Neural progenitor cell (in vitro differentiated cells): ENCODE data around the gene TRAK1.

Experiments used
- EZH2phosphoT487 ChIP-seq: fragments of 200-600 bp; sonication (generic); IDR thresholded peaks from 2 replicates; pipeline ENCODE4 v1.6.1; 2017; ENCODE audit warnings: antibody characterized with exemption
- TF ChIP-seq, protein P1 (sequence below): fragments of 200-600 bp; sonication (generic); IDR thresholded peaks from 2 replicates; pipeline ENCODE4 v1.5.1; 2017; ENCODE audit warnings: antibody characterized with exemption, mild to moderate bottlenecking

DNA sequence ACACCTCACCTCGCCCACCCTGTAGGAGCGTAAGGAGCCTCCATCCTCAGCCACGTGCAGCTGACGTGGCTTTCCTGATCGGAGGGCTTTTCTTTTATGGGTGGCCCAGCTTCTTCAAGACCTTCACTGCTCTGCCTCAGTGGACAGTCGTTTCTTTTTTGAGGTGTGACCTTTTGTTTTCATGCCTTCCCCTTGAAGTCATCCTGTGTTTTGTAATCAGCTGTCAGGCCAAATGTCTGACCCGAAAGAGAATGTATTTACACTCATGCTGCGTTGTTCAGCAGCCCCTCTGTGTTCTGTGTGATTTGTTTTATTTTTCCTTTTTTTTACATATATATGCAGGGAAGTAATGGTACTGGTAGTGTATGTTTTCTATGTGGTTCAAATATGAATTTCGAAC is 133.0 kb downstream of the TRAK1 start:
- TF ChIP-seq, protein P1, sequence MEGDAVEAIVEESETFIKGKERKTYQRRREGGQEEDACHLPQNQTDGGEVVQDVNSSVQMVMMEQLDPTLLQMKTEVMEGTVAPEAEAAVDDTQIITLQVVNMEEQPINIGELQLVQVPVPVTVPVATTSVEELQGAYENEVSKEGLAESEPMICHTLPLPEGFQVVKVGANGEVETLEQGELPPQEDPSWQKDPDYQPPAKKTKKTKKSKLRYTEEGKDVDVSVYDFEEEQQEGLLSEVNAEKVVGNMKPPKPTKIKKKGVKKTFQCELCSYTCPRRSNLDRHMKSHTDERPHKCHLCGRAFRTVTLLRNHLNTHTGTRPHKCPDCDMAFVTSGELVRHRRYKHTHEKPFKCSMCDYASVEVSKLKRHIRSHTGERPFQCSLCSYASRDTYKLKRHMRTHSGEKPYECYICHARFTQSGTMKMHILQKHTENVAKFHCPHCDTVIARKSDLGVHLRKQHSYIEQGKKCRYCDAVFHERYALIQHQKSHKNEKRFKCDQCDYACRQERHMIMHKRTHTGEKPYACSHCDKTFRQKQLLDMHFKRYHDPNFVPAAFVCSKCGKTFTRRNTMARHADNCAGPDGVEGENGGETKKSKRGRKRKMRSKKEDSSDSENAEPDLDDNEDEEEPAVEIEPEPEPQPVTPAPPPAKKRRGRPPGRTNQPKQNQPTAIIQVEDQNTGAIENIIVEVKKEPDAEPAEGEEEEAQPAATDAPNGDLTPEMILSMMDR = no peak
- TF ChIP-seq EZH2phosphoT487 = no peak
